WERI-Rb-1 (cell line): ENCODE measurements around the gene ULK2.
"Not testable (repeated sequence)": the region's sequence is repeated elsewhere in the genome, so short reads cannot be mapped to it uniquely, and the experiment has no call there.

Source experiments
- DNase-seq: peaks from one replicate; pipeline ENCODE4 v3.0.0-alpha.2; 2020
- H3K27ac ChIP-seq: fragments of 250-450 bp; sonication (Bioruptor Pico); 2 replicates; pipeline ENCODE4 v1.5.1; 2020; ENCODE audit warnings: mild to moderate bottlenecking, moderate library complexity
- H3K27me3 ChIP-seq: fragments of 250-450 bp; sonication (Bioruptor Pico); 2 replicates; pipeline ENCODE4 v1.5.1; 2021; ENCODE audit warnings: mild to moderate bottlenecking, low read depth, moderate library complexity; ENCODE audit not compliant: insufficient read depth, severe bottlenecking
- H3K36me3 ChIP-seq: fragments of 250-450 bp; sonication (Bioruptor Pico); 2 replicates; pipeline ENCODE4 v1.5.1; 2020; ENCODE audit warnings: mild to moderate bottlenecking, moderate library complexity
- H3K4me3 ChIP-seq: 2 replicates; pipeline ENCODE4 v1.5.1; 2011; ENCODE audit warnings: low read depth, mild to moderate bottlenecking, control low read depth, low read length
- H3K9me3 ChIP-seq: fragments of 250-450 bp; sonication (Bioruptor Pico); 2 replicates; pipeline ENCODE4 v1.5.1; 2021; ENCODE audit warnings: mild to moderate bottlenecking, moderate library complexity; ENCODE audit not compliant: severe bottlenecking
- TF ChIP-seq, protein P1 (sequence below): IDR thresholded peaks from 2 replicates; pipeline ENCODE4 v1.5.1; 2011; ENCODE audit warnings: low read depth, mild to moderate bottlenecking, control low read depth, inconsistent platforms, low read length

Gene ULK2

DNA sequence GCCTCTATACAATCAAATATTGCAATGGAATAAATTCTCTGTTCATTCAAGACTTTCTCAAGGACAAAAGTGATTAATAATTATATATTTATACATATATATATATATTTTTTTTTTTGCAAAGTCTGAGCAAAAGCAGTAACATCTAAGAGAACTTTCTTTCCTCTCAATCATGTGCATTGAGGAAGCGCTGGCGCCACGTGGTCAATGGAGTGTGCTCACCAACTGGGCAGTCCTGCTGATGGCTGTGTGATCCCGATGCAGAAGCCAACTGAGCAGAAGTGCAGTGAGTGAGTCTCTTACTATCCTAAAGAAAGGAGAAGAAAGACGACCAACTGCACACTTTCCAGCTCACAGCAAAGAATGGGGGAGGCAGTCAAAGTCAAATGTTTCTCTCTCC is 37.2 kb upstream of the ULK2 start:
- Histone ChIP-seq H3K27ac (no peak overlapping the region), H3K4me3 (no peak overlapping the region), H3K9me3 (no peaks in the 10 kb centered on the region), H3K27me3 (no peaks in the 10 kb centered on the region), H3K36me3 (peaks cover 58% of the 10 kb centered on the region)
- no peak for DNase-seq
- TF ChIP-seq, protein P1, sequence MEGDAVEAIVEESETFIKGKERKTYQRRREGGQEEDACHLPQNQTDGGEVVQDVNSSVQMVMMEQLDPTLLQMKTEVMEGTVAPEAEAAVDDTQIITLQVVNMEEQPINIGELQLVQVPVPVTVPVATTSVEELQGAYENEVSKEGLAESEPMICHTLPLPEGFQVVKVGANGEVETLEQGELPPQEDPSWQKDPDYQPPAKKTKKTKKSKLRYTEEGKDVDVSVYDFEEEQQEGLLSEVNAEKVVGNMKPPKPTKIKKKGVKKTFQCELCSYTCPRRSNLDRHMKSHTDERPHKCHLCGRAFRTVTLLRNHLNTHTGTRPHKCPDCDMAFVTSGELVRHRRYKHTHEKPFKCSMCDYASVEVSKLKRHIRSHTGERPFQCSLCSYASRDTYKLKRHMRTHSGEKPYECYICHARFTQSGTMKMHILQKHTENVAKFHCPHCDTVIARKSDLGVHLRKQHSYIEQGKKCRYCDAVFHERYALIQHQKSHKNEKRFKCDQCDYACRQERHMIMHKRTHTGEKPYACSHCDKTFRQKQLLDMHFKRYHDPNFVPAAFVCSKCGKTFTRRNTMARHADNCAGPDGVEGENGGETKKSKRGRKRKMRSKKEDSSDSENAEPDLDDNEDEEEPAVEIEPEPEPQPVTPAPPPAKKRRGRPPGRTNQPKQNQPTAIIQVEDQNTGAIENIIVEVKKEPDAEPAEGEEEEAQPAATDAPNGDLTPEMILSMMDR: no peak

DNA sequence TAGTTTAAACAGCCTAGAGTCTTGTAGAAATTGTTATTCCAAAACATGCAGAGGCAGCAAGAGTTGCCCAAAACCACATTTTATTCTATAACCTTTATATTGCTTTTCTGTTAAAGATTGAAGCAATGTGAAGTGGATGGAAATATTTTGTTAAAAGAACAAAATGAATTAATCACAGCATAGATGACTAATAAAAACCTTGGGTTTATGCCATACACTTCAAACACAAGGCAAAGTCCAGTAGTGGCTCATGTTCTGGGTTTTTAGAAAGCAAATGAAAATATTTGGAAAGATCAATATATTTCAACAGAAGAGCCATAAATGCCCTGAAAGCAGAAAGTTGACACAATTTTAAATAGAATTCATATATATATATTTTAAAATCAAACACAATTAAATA is 36.7 kb upstream of the ULK2 start:
- H3K36me3 ChIP-seq: peaks cover 53% of the 10 kb centered on the region
- H3K4me3 ChIP-seq: no peak overlapping the region
- no peak overlapping the region for H3K27ac ChIP-seq
- DNase-seq: no peak
- no peaks in the 10 kb centered on the region for H3K9me3 ChIP-seq
- no peaks in the 10 kb centered on the region for H3K27me3 ChIP-seq
- TF ChIP-seq, protein P1: no peak

DNA sequence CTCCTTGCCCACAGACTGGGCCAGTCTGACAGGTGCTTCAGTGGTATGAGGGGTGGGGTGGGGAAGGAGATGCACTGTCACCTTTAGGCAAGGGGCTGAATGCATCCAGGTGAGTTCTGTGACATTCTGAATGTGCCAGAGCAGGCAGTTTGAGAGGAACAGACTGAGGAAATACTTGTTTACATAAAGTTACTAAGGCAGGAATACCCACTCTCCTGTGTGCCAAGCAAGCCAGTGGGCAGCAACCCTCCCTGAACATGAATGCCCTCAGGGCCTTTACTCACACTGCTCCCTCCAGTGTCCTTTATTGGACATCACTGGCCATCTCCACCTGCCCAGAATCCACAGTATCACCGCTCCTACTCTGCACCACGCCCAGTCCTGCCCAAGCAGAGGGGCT is 33.1 kb upstream of the ULK2 start:
- peaks cover 21% of the 10 kb centered on the region for H3K36me3 ChIP-seq
- no peak overlapping the region for H3K4me3 ChIP-seq
- no peaks in the 10 kb centered on the region for H3K9me3 ChIP-seq
- H3K27ac ChIP-seq: no peak overlapping the region
- H3K27me3 ChIP-seq: no peaks in the 10 kb centered on the region
- TF ChIP-seq, protein P1: no peak
- no peak for DNase-seq

DNA sequence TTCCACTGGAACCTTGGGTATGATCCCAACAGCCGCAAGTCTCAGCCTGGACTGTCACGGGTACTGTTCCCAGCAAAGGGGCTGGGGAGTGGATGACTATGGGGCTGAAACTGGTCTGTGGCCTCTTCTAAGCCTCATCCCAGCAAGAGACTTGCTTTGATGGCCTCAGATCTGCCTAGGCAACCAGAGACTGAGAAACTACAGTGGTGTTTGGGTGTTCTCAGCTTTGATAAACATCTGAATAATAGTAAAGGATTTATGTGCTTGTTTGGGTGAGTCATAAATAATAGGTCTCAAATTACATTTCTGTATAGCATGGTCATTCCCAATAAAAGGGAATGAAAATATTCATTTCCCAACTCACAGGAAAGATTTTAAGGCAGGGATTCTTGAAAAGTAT is 30.2 kb upstream of the ULK2 start:
- Histone ChIP-seq H3K9me3 (no peaks in the 10 kb centered on the region), H3K4me3 (no peak overlapping the region), H3K27me3 (no peaks in the 10 kb centered on the region), H3K36me3 (peaks cover under 1% of the 10 kb centered on the region), H3K27ac (no peak overlapping the region)
- TF ChIP-seq, protein P1: no peak
- no peak for DNase-seq

GRCh38 chr17:19897090-19897837 is 29.5 kb upstream of the ULK2 start:
- Histone ChIP-seq H3K4me3 (no peak overlapping the region), H3K27ac (no peak overlapping the region), H3K36me3 (no peaks in the 10 kb centered on the region), H3K27me3 (no peaks in the 10 kb centered on the region), H3K9me3 (no peaks in the 10 kb centered on the region)
- TF ChIP-seq, protein P1: no peak
- DNase-seq: no peak

- H3K27me3 ChIP-seq: no peaks in the 10 kb centered on the region
- H3K27ac ChIP-seq: no peak overlapping the region
- no peaks in the 10 kb centered on the region for H3K9me3 ChIP-seq
- no peak overlapping the region for H3K4me3 ChIP-seq
- no peaks in the 10 kb centered on the region for H3K36me3 ChIP-seq
- TF ChIP-seq, protein P1: no peak
- no peak for DNase-seq
Observed at GRCh38 chr17:19896679-19897078, 28.9 kb upstream of the ULK2 start.

DNA sequence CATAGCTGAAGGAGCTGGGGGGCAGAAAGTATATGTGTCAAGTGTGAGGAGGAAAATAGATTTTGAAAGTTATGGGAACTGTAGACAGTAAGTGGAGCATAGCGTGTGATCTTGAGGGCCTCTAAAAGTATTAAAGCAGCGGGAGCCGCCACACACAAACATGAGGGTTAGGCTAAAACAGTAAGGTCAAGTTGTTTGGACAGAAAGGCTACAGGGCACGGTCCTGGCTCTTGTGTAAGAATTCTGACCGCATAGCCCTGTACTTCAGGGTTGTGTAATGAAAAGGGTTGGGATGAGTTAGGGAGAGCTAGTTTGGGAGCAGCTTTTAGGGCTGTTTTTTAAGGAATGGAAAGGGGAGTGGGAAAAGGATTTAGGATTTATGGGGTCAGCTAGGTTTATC is 22.8 kb upstream of the ULK2 start:
- H3K4me3 ChIP-seq: not testable (repeated sequence)

DNA sequence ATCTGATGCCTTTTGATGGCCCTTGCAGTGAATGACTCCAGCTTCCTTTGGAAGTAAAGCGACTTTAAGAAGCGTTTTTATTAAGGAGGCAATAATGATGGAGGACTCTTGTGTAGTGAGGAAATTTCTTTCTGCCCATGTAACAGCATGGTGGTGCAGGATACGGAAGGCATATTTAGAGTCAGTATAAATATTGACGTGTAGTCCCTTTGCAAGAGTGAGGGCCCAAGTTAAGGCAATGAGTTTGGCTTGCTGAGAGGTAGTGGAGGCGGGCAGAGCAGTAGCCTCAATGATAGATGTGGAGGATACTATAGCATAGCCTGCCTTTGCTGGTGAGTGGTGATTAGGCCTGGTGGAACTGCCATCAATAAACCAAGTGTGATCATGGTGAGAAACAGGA is 22.3 kb upstream of the ULK2 start:
- H3K4me3 ChIP-seq, H3K27me3 ChIP-seq: not testable (repeated sequence)

More for the DNA sequence above, 22.8 kb upstream of the ULK2 start:
- not testable (repeated sequence) for H3K9me3 ChIP-seq, H3K36me3 ChIP-seq, H3K27me3 ChIP-seq, DNase-seq, H3K27ac ChIP-seq

More for the DNA sequence above, 22.3 kb upstream of the ULK2 start:
- H3K27ac ChIP-seq, H3K36me3 ChIP-seq, DNase-seq, H3K9me3 ChIP-seq: not testable (repeated sequence)
